T-helper 2 cell (primary cell): ENCODE data around the gene GLRX2.
"Not testable (repeated sequence)": the region's sequence is repeated elsewhere in the genome, so short reads cannot be mapped to it uniquely, and the experiment has no call there.

Experiments
- DNase-seq, 5 experiments: peaks; one replicate each; pipeline versions ENCODE4 v3.0.0 to v3.0.0-alpha.2; 2012 to 2022
- total RNA-seq, 2 donors: gene quantifications; one replicate each; lab custom pipeline; 2026; lab: John Stamatoyannopoulos, UW

GLRX2 gene
- total RNA-seq, result 3.7 to 11.7 reads per million in 2 donors

- peak; percentile 28 to 77 (median 42) for DNase-seq
These were observed at the start of gene GLRX2 for GRCh38 chr1:193104907-193105820. TSS of gene GLRX2 (minus strand) at chr1:193105414. CDS start at chr1:193105382, 32 bp downstream.

GRCh38 chr1:193144999-193145398 lies 39.8 kb upstream of the GLRX2 start:
- no peak for DNase-seq

- no peak for DNase-seq
These were observed 39.2 kb upstream of the GLRX2 start for GRCh38 chr1:193144361-193144938.

- DNase-seq, result no peak
These were observed 38.1 kb upstream of the GLRX2 start for GRCh38 chr1:193143285-193143684.

GRCh38 chr1:193142409-193142808 lies 37.2 kb upstream of the GLRX2 start:
- DNase-seq, result no peak

- DNase-seq, result peak in 1 of 5 experiments; percentile 77
These were observed 36.6 kb upstream of the GLRX2 start for GRCh38 chr1:193141804-193142203.

GRCh38 chr1:193140254-193140653 lies 35.0 kb upstream of the GLRX2 start:
- no peak for DNase-seq

- DNase-seq, result no peak
These were observed 26.1 kb upstream of the GLRX2 start for GRCh38 chr1:193131266-193131860.

GRCh38 chr1:193125369-193125768 lies 20.2 kb upstream of the GLRX2 start:
- DNase-seq, result no peak

GRCh38 chr1:193123751-193124150 lies 18.5 kb upstream of the GLRX2 start:
- DNase-seq, result no peak

GRCh38 chr1:193121616-193122593 lies 16.7 kb upstream of the GLRX2 start, which contains the start of gene CDC73:
TSS of gene CDC73 (plus strand) at chr1:193122031. CDS start at chr1:193122201, 170 bp downstream.
- DNase-seq, result peak; percentile 98 to 99 (median 99)

- DNase-seq, result no peak
These were observed 15.5 kb upstream of the GLRX2 start for GRCh38 chr1:193120604-193121166.

- no peak for DNase-seq
These were observed 13.9 kb upstream of the GLRX2 start for GRCh38 chr1:193118803-193119730.

GRCh38 chr1:193118194-193118593 lies 13.0 kb upstream of the GLRX2 start:
- no peak for DNase-seq

GRCh38 chr1:193117167-193117566 lies 12.0 kb upstream of the GLRX2 start:
- DNase-seq, result not testable (repeated sequence)

GRCh38 chr1:193115629-193116227 lies 10.5 kb upstream of the GLRX2 start:
- DNase-seq, result no peak

- no peak for DNase-seq
These were observed 9.4 kb upstream of the GLRX2 start for GRCh38 chr1:193114485-193115095.

- DNase-seq, result no peak
These were observed 8.7 kb upstream of the GLRX2 start for GRCh38 chr1:193113992-193114332.

GRCh38 chr1:193113258-193113991 lies 8.2 kb upstream of the GLRX2 start:
- no peak for DNase-seq
